Upper lobe of left lung (tissue), 6 donors: ENCODE data around the gene CFAP91. TPM values are rescaled to one million over a fixed set of nuclear protein-coding genes. Genes with fewer than 3 reads are reported as not detected.

ENCODE experiments used
- ATAC-seq, 2 donors: fragments of 200-7000 bp; cut with Tn5 transposase; one replicate each; pipeline ENCODE4 v1.9.1; 2022; ENCODE audit warnings: mild to moderate bottlenecking in 2 of 2, moderate library complexity in 2 of 2; ENCODE audit not compliant: low FRiP score in 2 of 2
- DNase-seq, 2 donors: peaks; one replicate each; pipeline ENCODE4 v3.0.0-alpha.2; 2019 to 2020
- H3K27ac ChIP-seq, 4 donors: fragments of 200-600 bp; sonication (generic); one replicate each; pipeline ENCODE4 v1.5.1; 2016 to 2019
- H3K27me3 ChIP-seq, 4 donors: fragments of 200-600 bp; sonication (generic); one replicate each; pipeline ENCODE4 v1.5.1; 2017 to 2019
- H3K36me3 ChIP-seq, 4 donors: fragments of 200-600 bp; sonication (generic); one replicate each; pipeline ENCODE4 v1.5.1; 2016 to 2019
- H3K4me1 ChIP-seq, 4 donors: fragments of 200-600 bp; sonication (generic); one replicate each; pipeline ENCODE4 v1.5.1; 2018 to 2019
- H3K4me3 ChIP-seq, 4 donors: fragments of 200-600 bp; sonication (generic); one replicate each; pipeline ENCODE4 v1.5.1; 2017 to 2019; ENCODE audit warnings: mild to moderate bottlenecking in 2 of 4, moderate library complexity in 1 of 4
- H3K9me3 ChIP-seq, 4 donors: fragments of 200-600 bp; sonication (generic); one replicate each; pipeline ENCODE4 v1.5.1; 2018 to 2019
- CTCF ChIP-seq, 6 experiments: fragments of 450-650 bp in 4 of 6; fragments of 200-600 bp in 2 of 6; sonication (generic) in 2 of 6; IDR thresholded peaks; one replicate each; pipeline ENCODE4 v1.5.1; 2016 to 2019; ENCODE audit warnings: antibody characterized with exemption in 6 of 6
- EP300 ChIP-seq, 4 donors: sonication (generic); formaldehyde crosslinking; IDR thresholded peaks; one replicate each; pipeline ENCODE4 v1.5.1; 2017; ENCODE audit warnings: antibody characterized with exemption in 4 of 4, control low read depth in 2 of 4
- POLR2A ChIP-seq, 4 donors: fragments of 450-650 bp; IDR thresholded peaks; one replicate each; pipeline ENCODE4 v1.5.1; 2016 to 2017; ENCODE audit warnings: antibody characterized with exemption in 4 of 4, mild to moderate bottlenecking in 2 of 4
- POLR2AphosphoS5 ChIP-seq, 2 donors: sonication (generic); formaldehyde crosslinking; IDR thresholded peaks; one replicate each; pipeline ENCODE4 v1.5.1; 2017; ENCODE audit warnings: antibody characterized with exemption in 2 of 2
- WGBS, 2 donors: methylation state at CpG; one replicate each; pipeline ENCODE4 v1.1.5; 2017 to 2018; 5-methylcytosine and 5-hydroxymethylcytosine counted together
- total RNA-seq, 6 donors: library from RNA; depleted of rRNA in 4 of 6; stranded (reverse); fragments of >200 nt in 4 of 6; gene quantifications; one replicate each; pipeline versions ENCODE4 v1.1.0 to v1.2.1, GENCODE V29; 2016 to 2021
- donor health status: DM: no; HTN: no; CAD: no; lungs with moderate emphysema.
- donor health status: DM: no; HTN: yes; CAD: no; lungs with severe emphysema.

CFAP91 gene
- total RNA-seq, result 10 to 100 TPM in 2 of 6 donors, 1 to 10 TPM in 4; 2.3 to 47.8 (median 6.6) TPM

- Histone ChIP-seq H3K4me3 (peak within 1 kb of the TSS; percentile 21 to 62 (median 57)), H3K4me1 (peaks cover 11 to 28% (median 19%) of the 10 kb centered on the region in 4 donors), H3K27me3 (no peaks in the 10 kb centered on the region), H3K9me3 (no peaks in the 10 kb centered on the region), H3K36me3 (no peaks in the 10 kb centered on the region), H3K27ac (peak within 1 kb of the TSS in 3 of 4 donors; percentile 36 to 72 (median 41))
- WGBS, 2 donors, result 11 to 16% methylated on average over 46 to 48 of the region's 59 CpGs
- DNase-seq (peak; percentile 99), ATAC-seq (peak; percentile 99 to 100)
- TF ChIP-seq CTCF (IDR thresholded peaks at IDR 0.05) (no peak), EP300 (IDR thresholded peaks at IDR 0.05) (no peak), POLR2A (IDR thresholded peaks at IDR 0.05) (peak in 1 of 4 donors; percentile 21), POLR2AphosphoS5 (IDR thresholded peaks at IDR 0.05) (peak in 1 of 2 donors; percentile 77)
Measured at GRCh38 chr3:119702530-119703527, at the start of gene CFAP91. CFAP91 (plus strand) TSS chr3:119703022; CDS start chr3:119703099, 77 bp downstream.

GRCh38 chr3:119653876-119654275 lies 48.9 kb upstream of the CFAP91 start:
- Histone ChIP-seq H3K4me1 (peaks cover 0 to 6% (median 0%) of the 10 kb centered on the region in 4 donors), H3K4me3 (no peak overlapping the region), H3K36me3 (peaks cover 0 to 2% (median 0%) of the 10 kb centered on the region in 4 donors), H3K27me3 (no peaks in the 10 kb centered on the region), H3K27ac (no peak overlapping the region), H3K9me3 (no peaks in the 10 kb centered on the region)
- DNase-seq, result no peak
- 14 to 36% methylated on average over 2 of the region's 2 CpGs for WGBS, 2 donors
- no peak for TF ChIP-seq CTCF (IDR thresholded peaks at IDR 0.05)
- no peak for TF ChIP-seq POLR2AphosphoS5 (IDR thresholded peaks at IDR 0.05)
- TF ChIP-seq POLR2A (IDR thresholded peaks at IDR 0.05), result no peak
- TF ChIP-seq EP300 (IDR thresholded peaks at IDR 0.05), result no peak
- ATAC-seq, result no peak

DNA sequence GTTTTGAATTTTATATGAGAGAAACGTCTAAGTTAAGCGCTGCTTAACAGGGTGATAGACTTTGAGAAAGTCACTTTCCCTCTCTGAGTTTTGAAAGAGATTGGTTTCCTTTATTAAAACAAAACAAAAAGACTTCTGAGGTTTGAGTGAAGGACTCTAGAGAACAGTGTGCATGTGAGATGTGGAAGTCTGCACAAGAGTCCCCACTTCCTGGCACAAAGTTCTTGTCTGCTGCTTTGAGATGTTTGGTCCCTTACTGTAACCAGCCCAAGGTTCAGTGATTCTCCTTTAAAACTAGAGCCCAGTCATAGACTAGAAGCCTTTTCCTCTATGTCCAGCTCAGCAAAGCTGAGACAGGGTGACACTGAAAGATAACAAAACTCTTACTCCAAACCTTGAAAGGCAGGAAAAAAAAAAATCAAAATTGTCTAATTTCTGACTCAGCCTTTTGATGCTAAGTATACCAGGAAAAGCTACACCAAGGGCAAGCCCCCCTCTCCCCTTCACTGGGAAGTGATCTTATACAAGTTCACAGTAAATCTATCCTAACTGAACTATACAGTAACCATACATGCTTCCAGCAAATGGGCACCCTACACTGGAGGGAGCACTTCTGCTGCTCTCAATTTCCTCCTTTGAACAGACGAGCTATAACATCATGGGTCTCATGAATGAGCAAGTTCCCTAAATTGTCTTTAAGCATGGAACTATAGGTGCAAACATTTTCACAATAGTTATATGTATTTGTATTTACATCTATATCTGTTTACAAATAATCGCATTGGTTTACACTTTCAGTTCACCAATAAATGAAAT lies 44.7 kb upstream of the CFAP91 start:
- H3K4me3 ChIP-seq, result no peak overlapping the region

DNA sequence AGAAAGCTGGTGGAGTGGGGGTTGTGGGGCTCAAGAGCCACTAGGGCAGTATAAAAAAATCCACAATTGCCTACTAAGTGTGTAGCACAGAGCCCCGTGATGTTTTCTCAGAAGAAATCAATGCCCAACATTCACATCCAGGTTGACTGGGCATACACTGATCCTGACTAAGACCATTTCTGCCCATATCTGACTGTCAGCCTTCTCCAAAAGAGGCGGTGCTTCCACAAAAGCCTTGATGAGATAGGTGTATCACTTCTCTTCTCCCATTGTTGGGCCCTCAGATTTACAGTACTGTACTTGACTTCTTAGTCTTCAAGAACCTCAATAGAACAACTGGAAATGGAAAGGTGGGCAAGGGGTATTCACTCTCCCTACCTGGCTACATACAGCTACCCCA lies 43.8 kb upstream of the CFAP91 start:
- Histone ChIP-seq H3K27ac (no peak overlapping the region), H3K4me3 (no peak overlapping the region), H3K4me1 (peaks cover 0 to 8% (median 7%) of the 10 kb centered on the region in 4 donors), H3K36me3 (peaks cover 0 to 2% (median 0%) of the 10 kb centered on the region in 4 donors), H3K27me3 (no peaks in the 10 kb centered on the region), H3K9me3 (no peaks in the 10 kb centered on the region)
- TF ChIP-seq POLR2A (IDR thresholded peaks at IDR 0.05), result no peak
- no peak for TF ChIP-seq CTCF (IDR thresholded peaks at IDR 0.05)
- no peak for TF ChIP-seq EP300 (IDR thresholded peaks at IDR 0.05)
- no peak for TF ChIP-seq POLR2AphosphoS5 (IDR thresholded peaks at IDR 0.05)
- DNase-seq (no peak), ATAC-seq (no peak)
- WGBS, 2 donors, result 94 to 100% methylated on average over 2 of the region's 2 CpGs

More for the DNA sequence above, 44.7 kb upstream of the CFAP91 start:
- DNase-seq (no peak), ATAC-seq (peak in 1 of 2 donors; percentile 47)
- WGBS, 2 donors, result 72 to 73% methylated on average over 4 of the region's 4 CpGs
- TF ChIP-seq EP300 (IDR thresholded peaks at IDR 0.05) (no peak), CTCF (IDR thresholded peaks at IDR 0.05) (no peak), POLR2AphosphoS5 (IDR thresholded peaks at IDR 0.05) (no peak), POLR2A (IDR thresholded peaks at IDR 0.05) (no peak)
- Histone ChIP-seq H3K9me3 (no peaks in the 10 kb centered on the region), H3K27me3 (no peaks in the 10 kb centered on the region), H3K27ac (no peak overlapping the region), H3K4me1 (peaks cover 0 to 8% (median 7%) of the 10 kb centered on the region in 4 donors), H3K36me3 (peaks cover 0 to 2% (median 0%) of the 10 kb centered on the region in 4 donors)
